Activated CD4-positive, alpha-beta T cell treated with anti-CD3 and anti-CD28 coated beads for 48 hours (primary cell): Measurements from ENCODE around the gene SPTBN1.

Source experiments
- DNase-seq: peaks from one replicate; pipeline ENCODE4 v3.0.0-alpha.2; 2020

SPTBN1 gene

DNA sequence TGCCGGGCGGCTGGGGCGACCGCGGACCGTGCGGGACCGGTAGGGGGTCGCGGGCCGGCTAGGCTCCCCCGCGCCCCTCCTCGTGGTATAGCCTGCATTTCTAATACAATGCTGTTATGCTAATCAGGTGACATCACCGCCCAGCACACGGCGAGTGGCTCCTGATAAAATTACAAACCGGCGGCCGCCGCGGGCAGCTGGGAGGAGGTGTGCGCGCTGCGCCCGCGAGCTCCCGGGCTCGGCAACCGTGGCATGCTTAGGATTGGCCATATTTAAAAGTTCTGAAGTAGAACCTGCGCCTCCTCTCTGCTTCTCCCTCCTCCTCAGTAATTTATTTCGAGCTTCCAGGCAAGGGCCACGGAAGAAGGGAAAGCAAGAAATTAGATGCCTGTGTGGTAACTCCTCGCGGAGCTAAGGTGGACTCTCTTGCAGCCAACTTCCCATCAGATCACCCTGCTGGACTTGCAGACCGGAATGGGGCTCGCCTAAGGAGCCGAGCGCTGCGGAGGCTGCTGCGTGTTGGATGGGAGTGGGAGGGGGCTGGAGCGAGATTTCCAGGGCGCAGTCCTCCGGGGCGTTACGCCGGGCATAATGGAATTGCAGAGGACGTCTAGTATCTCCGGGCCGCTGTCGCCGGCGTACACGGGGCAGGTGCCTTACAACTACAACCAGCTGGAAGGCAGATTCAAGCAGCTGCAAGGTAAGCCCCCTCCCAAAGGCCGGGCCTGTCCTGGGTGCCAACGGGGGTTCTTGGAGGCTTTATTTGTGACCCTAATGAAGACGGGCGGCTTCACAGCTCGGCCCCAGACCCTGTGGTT lies 102.3 kb downstream of the SPTBN1 start:
- peak; percentile 82 for DNase-seq

- no peak for DNase-seq
These were observed 102.9 kb downstream of the SPTBN1 start for GRCh38 chr2:54559006-54559445.

DNA sequence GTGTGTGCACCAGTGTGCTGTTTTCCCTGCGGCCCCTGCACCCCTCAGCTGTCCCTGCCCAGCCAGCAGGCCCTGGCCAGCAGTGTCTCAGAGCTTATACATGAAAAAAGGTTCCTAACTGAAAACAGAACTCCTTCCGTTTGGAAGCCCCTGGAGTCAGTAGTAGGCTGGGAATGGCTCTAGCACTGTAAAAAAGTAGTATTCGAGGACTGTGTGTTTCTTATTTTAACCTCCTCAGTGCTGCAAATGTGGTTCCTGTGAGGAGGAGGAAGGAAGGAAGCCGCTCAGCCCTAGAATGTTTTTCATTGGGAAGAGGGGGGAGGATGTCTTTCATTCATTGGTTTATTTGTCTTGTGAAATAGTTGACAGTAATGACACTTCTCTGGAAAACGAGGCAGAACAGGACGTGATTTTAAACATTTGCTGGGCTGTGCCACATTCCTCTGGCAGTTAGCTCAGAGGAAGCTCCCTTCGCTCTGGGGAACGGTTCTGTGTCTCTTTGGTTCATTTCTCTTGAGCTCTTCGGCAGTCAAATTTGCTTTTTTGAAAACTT lies 103.5 kb downstream of the SPTBN1 start:
- DNase-seq: no peak

GRCh38 chr2:54560146-54560881 lies 104.2 kb downstream of the SPTBN1 start:
- peak; percentile 46 for DNase-seq

DNA sequence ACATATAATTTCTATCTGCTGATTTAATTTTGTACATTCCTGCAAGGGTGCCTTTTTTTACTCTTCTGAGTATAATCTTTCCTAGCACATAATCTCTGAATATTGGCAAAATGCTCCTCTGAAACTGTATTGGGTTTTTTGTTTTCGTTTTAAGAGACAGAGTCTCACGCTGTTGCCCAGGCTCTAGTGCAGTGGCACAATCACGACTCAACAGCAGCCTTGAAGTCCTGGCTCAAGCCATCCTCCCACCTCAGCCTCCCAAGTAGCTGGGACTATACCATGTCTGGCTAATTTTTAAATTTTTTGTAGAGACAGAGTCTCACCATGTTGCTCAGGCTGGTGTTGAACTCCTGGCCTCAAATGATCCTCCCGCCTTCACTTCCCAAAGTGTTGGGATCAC lies 104.9 kb downstream of the SPTBN1 start:
- DNase-seq: no peak

DNA sequence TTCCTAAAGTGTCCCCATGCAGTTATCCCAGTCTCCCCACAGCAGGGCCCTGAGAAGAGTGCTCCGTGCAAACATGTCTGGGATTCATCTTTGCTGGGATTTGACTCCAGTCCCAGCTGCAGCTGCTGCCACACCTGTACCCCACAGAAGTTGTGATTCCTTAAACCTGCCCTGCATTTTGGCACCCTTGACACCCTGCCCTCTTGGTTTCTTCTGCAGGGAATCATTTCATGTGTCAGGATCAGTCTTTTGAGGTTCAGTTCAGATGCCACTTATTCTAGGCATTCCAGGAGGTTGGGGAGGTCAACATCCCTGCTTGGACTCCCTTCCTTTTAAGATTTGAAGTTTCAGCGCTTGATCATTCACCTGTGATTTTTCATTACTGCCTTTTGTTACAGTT lies 108.3 kb downstream of the SPTBN1 start:
- no peak for DNase-seq

- DNase-seq: no peak
These were observed 109.4 kb downstream of the SPTBN1 start for GRCh38 chr2:54565551-54565950.

DNA sequence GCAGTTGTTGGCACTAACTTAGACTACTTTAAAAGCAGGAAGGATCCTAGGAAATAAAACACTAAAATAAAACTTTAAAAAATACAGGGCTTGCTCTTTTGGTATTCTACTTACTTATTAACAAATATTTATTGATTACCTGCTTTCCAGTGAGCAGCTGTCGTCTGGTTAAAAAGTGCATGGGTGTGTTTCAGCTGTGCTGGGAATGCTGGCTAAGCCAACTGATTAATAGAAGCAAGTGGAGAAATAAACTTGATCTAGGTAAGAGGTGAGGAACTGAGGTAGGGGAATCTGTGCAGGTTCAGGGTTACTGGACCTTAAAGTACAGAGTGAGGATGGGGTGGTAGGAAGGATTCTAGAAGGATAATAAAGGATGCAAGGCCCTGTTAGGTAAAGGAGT lies 110.8 kb downstream of the SPTBN1 start:
- no peak for DNase-seq

DNA sequence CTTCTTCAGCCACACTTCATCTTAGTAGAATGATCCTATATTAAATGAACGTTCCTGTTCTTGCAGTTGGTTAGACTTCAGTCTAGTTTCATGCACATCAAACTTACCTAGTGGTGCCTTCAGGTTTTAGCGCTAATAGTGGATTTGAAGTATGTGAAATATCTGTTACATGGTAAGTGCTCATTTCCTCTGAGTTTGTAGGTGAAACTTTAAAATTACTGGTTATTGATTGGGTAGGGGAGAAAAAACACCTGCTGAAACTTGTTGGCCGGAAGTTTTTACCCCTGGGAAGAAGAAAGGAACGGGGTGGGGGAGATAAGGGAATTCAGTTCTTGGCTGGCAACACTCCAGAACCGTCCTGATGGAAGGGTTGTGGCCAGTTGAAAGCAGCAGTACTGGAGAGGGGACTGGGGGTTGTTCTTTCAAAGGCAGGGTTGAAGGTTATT lies 112.8 kb downstream of the SPTBN1 start:
- no peak for DNase-seq

GRCh38 chr2:54569745-54570301 lies 113.7 kb downstream of the SPTBN1 start:
- DNase-seq: no peak

DNA sequence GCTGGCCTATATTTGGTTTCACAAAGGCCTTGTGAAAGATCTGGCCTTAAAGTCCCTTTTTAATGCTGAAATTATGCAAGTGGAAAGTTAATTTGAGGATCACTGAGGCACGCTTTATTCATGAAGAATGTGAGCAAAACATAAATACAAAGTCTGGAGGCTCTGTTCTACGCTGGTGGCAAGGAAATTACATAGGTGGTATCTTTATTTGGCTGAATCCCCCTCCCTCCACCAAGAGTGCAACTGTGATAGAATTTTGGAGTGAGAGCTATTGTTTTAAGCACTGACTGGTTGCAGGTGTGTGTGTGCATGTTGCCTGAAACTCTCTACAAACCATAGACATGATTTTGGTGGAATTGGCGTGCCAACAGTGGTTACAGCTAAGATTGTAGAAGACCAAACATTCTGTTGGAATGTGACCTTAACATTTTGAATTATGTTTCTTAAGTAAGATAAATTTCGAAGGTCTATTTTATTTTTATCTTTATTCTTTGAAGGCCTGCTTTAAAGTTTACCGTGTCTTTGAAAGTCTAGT lies 114.3 kb downstream of the SPTBN1 start:
- no peak for DNase-seq

DNA sequence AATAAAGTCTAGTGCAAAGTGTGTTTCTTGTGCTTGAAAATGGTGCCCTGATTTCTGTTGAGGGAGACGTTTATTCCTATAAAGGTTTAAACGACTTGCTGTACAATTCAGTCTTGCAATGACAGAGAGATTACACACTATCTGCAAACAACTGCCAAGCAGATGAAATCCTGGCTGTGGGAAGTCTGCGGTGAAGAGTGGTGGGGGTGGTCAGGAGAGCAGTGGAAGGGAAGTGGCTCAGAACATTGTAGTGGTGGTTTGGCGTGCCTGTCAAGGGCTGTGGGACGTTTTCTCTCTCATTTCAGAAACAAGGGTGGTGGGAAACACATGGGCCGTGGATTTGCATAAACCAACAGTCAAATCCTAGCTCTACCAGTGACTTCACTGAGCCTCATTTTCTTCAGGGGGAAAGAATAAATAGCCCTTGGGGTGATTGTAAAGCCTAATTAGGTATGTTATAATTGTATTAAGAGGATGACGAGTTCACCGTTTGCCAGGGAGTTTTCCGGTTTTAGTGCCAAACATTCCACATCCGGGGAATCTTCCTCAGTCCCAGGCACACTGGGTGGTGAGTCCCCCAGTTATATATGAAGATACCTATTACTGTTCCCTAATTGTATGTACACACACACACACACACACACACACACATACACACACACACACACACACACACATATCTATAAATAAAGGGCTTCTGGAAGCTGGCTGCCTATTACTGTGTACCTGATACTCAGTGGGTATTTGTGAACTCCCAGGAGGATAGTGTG lies 115.0 kb downstream of the SPTBN1 start:
- DNase-seq: peak; percentile 85

GRCh38 chr2:54572262-54572635 lies 116.1 kb downstream of the SPTBN1 start:
- DNase-seq: no peak

DNA sequence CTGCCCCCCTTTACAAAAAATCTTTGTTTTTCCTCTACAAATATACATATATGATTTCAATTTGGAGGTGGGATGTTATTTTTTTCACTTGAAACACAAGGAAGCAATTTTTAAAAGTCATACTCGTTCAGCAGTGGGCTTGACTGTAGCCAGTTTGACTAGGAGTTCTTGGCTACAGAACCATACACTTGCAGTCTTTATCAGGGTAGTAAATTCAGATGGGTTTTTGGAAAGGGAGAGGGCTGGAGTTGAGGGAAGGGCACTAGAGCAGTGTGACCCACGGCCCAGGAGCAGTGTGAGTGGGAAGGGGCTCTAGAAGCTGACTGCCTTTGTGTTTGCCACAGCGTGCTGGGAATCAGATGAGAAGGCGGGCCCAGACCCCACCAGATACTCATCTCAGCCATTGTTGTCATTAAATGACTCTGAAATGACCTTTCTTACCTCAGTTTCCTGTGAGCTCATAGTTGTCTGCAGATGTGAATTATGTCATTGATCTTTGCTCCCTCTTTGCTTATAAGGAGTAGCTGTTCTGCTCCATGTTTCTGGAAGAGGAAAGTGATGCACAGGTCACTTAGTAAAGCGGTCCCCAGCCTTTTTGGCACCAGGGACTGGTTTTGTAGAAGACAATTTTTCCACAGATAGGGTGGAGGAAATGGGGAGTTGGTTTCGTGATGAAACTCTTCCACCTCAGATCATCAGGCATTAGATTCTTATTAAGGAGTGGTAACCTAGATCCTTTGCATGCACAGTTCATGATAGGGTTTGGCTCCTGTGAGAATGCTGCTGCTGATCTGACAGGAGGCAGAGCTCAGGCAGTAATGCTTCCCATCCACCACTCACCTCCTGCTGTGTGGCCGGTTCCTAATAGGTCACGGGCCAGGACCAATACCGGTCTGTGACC lies 116.8 kb downstream of the SPTBN1 start:
- DNase-seq: peak; percentile 72

DNA sequence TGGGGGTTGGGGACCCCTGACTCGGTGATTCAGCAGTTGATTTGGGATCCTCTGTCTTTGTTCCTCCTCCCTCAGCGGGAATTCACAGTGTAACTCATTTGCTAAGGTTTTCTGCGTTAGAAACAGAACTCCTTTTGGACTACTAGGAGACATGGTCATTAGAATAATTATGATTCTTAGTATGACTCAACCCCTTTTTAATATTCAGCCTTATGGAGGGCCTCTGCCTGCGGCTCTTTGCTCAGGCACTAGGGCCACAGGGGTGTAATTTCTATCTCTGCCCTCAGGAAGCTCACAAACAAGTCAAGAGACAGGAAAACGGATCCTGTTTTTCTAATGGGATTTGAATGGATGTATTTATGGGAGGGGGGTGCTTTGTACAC lies 117.4 kb downstream of the SPTBN1 start:
- no peak for DNase-seq

GRCh38 chr2:54574107-54574859 lies 118.2 kb downstream of the SPTBN1 start:
- DNase-seq: peak; percentile 70

- no peak for DNase-seq
These were observed 118.7 kb downstream of the SPTBN1 start for GRCh38 chr2:54574860-54575247.

DNA sequence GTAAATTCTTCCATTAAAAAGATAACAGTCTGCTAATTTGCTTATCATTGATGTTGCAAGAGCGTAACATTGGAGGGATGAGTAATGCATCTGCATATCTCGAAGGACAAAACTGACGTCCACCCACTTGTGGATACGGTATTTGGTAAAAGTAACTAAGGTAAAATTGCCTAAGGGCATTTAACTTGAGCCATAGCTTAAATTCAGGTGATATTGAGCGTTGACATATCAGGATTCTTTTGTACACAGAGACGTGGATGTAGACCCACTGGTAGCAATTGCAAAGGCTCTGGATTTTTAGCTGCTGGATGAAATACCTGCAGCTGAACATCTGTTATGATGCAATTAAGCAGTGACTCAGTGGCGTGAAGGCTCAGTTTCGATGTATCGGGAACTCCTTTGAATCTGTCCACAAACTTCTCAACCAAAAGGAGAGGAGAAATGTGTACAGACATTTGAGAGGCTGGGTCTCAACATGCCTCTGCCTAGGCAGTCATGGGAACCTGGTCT lies 119.3 kb downstream of the SPTBN1 start:
- DNase-seq: peak; percentile 54

DNA sequence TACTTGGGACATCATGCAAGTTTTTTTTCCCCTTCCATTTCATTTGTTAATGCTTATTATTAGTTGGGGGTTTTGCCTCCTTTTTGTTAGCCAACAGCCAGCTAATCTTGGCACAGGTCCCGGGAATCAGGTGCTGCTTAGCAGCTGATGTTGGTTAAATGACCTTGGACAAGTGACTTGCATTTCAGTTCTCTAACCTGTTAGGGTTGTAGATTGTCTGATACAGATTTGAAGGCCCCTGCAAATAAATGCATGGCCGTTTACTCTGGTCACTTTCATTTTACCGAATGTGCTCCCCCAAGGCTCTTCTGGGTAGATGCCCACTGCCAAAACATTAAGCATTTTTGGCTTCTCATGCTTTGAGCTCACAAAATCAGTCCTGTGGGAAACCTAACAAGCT lies 120.9 kb downstream of the SPTBN1 start:
- no peak for DNase-seq

DNA sequence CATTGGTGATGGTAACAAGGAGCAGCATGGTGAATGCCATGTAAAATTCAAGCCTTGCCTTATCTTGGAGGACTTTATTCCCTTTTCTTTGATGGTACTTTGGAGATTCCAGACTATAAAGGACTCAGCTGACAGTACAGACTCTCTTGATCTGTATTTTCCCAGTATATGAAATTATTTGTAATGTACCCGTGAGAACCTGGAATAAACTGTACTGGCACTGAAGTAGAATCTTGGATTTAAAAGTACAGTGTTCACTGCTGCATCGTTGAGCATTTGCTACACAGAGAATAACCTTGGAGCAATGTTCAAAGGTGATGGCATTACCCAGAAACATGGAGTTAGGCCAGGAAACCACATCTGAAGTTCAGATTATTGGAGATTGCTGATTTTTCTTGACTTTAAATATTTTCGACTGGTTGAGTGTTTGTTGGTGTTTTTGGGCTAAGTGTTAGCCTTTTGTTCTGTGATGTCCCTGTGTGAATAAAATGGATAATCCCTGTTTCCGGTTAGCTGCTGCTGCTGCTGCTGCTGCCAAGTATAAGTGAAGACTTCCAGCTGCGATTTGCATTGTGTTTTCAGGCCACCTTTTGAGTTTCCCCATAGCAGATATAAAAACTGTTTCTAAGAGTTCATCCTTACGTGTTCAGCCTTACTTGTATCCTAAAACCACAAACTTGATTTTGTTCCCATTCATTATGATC lies 122.0 kb downstream of the SPTBN1 start:
- DNase-seq: no peak
